Measurements from ENCODE around the gene COL3A1.

The COL3A1 gene

DNA sequence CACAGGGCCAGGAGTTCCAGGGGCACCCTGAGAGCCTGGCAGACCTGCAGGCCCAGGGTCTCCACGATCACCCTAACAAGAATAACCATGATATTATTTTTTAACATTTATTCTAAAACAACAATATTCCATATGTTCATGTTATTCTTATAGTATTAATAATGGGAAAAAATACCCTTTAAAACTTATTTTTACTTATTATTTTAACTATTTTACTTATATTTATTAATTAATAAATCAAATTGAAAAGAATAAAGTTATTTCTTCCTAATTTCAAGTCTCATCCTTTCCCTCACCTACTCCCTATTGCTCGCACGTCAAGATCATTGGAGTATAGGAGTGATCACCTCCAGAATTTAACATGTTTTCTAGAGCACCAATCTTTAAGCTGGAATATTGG, 71.7 kb downstream of the COL3A1 start:
- Histone ChIP-seq H3K36me3 (no peaks in the 10 kb centered on the region), H3K4me3 (no peak overlapping the region), H3K4me2 (no peak overlapping the region), H3K9ac (no peak overlapping the region), H3K27me3 (no peaks in the 10 kb centered on the region), H3K27ac (no peak overlapping the region), H4K20me1 (no peaks in the 10 kb centered on the region), H3K9me3 (no peaks in the 10 kb centered on the region), H3K4me1 (no peaks in the 10 kb centered on the region)
- TF ChIP-seq Cebpa-rat (IDR thresholded peaks at IDR 0.05) = no peak

GRCh38 chr2:189046320-189046719, 72.1 kb downstream of the COL3A1 start:
- no peak overlapping the region for H3K4me3 ChIP-seq

DNA sequence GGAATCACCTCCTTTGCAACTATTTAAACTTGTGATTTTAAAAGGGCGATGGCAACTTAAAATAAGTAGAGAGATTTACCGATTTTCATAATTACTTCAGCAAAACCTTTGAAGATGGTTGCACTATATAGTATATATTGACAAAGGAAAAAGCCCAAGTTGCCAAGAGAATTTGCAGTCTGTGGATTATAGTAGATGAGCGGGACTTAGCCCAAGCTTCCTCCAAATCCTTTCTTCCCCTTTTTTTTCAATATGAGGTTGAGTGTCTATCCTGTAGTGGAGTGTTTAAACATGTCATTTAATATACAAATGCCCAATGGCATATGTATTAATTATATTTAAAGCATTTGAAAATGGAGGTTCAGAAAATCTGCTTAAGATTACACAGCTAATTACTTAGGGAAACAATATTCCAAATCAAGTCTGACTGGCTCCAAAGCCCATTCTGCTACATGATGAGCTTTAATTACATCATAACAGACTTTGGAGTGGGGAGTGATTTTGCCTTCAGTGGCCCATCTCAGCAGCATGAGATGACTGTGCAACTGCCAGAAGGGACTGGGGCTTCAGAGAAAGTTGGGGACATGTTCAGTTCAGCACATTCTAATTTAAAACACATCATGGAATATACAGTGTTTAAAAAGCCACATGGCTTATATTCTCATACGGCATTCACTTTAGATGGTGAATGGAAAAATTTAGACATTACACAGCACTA, 73.2 kb downstream of the COL3A1 start:
- Histone ChIP-seq H3K27me3 (no peaks in the 10 kb centered on the region), H3K4me3 (no peak overlapping the region), H3K9me3 (no peaks in the 10 kb centered on the region), H3K4me1 (no peaks in the 10 kb centered on the region), H3K9ac (no peak overlapping the region), H3K4me2 (no peak overlapping the region), H4K20me1 (no peaks in the 10 kb centered on the region), H3K36me3 (no peaks in the 10 kb centered on the region), H3K27ac (no peak overlapping the region)
- TF ChIP-seq Cebpa-rat (IDR thresholded peaks at IDR 0.05) = no peak

More at GRCh38 chr2:189046320-189046719, 72.1 kb downstream of the COL3A1 start:
- H3K27me3 ChIP-seq = no peaks in the 10 kb centered on the region
- H3K27ac ChIP-seq = no peak overlapping the region
- no peak overlapping the region for H3K4me2 ChIP-seq
- H4K20me1 ChIP-seq = no peaks in the 10 kb centered on the region
- H3K9ac ChIP-seq = no peak overlapping the region
- H3K9me3 ChIP-seq = no peaks in the 10 kb centered on the region
- no peaks in the 10 kb centered on the region for H3K4me1 ChIP-seq
- no peaks in the 10 kb centered on the region for H3K36me3 ChIP-seq
- no peak for TF ChIP-seq Cebpa-rat (IDR thresholded peaks at IDR 0.05)

- TF ChIP-seq Cebpa-rat (IDR thresholded peaks at IDR 0.05) = no peak
- Histone ChIP-seq H3K4me3 (no peak overlapping the region), H4K20me1 (no peaks in the 10 kb centered on the region), H3K27me3 (no peaks in the 10 kb centered on the region), H3K4me1 (no peaks in the 10 kb centered on the region), H3K36me3 (no peaks in the 10 kb centered on the region), H3K9ac (no peak overlapping the region), H3K27ac (no peak overlapping the region), H3K4me2 (no peak overlapping the region), H3K9me3 (no peaks in the 10 kb centered on the region)
Observed at GRCh38 chr2:189048189-189048588, 74.0 kb downstream of the COL3A1 start.

DNA sequence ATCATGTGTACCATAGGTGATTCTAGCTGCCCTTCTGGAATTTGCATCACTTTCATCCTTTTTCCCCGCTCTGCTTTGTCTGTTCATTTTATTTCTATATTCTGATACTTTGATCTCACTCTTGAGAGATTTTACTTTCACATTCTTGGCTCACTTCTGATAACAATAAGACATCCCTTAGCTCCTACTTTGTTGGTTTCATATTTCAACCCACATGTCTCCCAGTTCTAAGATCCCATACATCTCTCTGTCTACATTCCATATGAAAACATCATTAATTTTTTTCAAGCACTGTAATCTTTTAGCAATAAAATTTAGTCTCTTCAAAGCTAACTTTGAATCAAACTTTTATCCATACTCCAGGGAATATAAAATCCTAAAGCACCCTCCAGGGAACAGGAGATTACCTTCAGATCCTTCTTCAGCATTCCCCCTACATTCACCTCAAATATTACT, 75.6 kb downstream of the COL3A1 start:
- Histone ChIP-seq H3K4me3 (no peak overlapping the region), H3K9me3 (no peaks in the 10 kb centered on the region), H3K36me3 (no peaks in the 10 kb centered on the region), H3K27me3 (no peaks in the 10 kb centered on the region), H3K4me2 (no peak overlapping the region), H3K4me1 (no peaks in the 10 kb centered on the region), H3K27ac (no peak overlapping the region), H3K9ac (no peak overlapping the region), H4K20me1 (no peaks in the 10 kb centered on the region)
- no peak for TF ChIP-seq Cebpa-rat (IDR thresholded peaks at IDR 0.05)

DNA sequence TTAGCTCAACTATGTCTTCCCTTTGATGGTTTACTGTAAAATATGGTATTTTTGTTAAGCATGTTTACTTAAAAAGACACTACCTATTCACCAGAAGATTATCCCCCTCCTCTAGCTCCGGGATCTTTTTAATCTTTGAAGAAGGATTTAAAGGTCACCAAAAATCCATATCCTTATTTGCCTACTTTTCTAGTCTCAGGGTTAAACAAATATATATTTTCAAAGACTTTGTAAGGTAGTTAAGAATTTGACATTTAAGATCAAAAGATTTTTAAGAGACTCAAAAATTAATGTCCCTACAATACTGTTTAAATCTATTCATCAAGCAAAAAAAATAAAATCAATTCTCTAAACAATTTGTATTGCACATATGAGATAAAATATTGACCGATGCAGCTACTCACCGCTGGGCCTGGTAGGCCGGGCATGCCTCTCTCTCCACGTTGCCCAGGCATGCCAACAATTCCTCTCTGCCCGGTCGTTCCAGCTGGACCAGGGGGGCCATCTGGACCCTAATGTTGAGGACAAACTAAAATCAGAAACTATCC, 76.1 kb downstream of the COL3A1 start:
- Histone ChIP-seq H3K27ac (no peak overlapping the region), H4K20me1 (no peaks in the 10 kb centered on the region), H3K4me1 (no peaks in the 10 kb centered on the region), H3K36me3 (no peaks in the 10 kb centered on the region), H3K4me3 (no peak overlapping the region), H3K9ac (no peak overlapping the region), H3K9me3 (no peaks in the 10 kb centered on the region), H3K4me2 (no peak overlapping the region), H3K27me3 (no peaks in the 10 kb centered on the region)
- no peak for TF ChIP-seq Cebpa-rat (IDR thresholded peaks at IDR 0.05)

DNA sequence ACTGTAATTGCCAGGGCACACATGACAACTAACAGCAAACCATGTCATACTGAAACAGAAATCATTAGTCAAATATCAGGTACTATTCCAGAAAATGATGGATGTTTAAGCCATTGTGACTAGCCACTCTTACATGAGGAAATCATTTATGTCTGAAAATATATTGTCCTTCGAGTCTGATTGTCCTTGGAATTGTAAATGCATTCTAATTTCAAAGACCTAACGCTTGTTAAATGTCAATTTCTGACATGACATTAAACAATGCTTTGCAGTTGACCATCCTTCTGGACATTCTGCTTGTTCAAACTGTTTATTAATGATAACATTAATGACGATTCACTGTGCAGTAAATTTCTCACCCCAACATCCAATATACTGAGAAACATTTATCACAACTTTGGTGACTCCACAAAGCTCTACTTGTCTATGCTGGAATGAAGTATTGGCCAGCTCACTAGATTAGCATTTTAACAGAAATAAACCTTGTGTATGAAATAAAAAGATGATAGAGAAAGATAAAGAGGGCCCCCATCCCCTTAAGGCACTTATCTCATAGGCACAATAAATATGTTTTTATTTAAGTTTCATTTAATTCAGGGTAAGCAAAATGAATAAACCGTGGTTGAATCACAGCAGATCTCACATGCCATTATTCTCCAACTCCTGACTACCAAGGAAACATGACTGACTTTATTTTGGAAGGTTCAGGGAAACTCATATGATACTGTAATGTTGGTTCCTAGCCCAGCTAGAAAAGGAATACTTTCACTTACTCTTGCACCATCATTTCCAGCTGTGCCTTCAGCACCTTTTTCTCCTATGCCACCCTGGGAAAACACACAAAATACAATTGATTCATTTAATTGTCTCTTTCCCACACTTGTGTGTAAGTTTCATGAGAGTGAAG, 82.3 kb downstream of the COL3A1 start:
- Histone ChIP-seq H3K9me3 (no peaks in the 10 kb centered on the region), H3K27me3 (no peaks in the 10 kb centered on the region), H4K20me1 (no peaks in the 10 kb centered on the region), H3K4me3 (no peak overlapping the region), H3K9ac (no peak overlapping the region), H3K4me2 (no peak overlapping the region), H3K4me1 (no peaks in the 10 kb centered on the region), H3K27ac (no peak overlapping the region), H3K36me3 (no peaks in the 10 kb centered on the region)
- TF ChIP-seq Cebpa-rat (IDR thresholded peaks at IDR 0.05) = no peak

DNA sequence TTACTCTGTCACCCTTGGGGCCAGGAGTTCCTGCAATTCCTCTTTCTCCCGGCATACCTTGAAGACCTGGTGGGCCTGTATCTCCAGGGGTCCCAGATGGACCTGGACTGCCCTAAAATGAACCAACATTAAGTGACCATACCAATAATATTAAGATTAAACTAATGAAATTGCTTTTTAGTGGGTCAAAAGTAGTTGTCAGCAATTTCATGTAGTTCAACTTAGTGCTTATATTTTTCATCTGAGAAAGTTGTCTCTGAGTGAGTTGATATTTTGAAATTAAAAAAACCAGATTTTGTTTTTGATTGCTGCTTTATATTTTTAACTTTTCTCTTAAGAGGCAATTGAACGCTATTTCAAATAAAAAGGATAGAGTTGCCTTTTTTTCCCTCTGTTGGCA, 83.1 kb downstream of the COL3A1 start:
- Histone ChIP-seq H3K9ac (no peak overlapping the region), H3K9me3 (no peaks in the 10 kb centered on the region), H4K20me1 (no peaks in the 10 kb centered on the region), H3K36me3 (no peaks in the 10 kb centered on the region), H3K4me2 (no peak overlapping the region), H3K27me3 (no peaks in the 10 kb centered on the region), H3K27ac (no peak overlapping the region), H3K4me3 (no peak overlapping the region), H3K4me1 (no peaks in the 10 kb centered on the region)
- TF ChIP-seq Cebpa-rat (IDR thresholded peaks at IDR 0.05) = no peak

GRCh38 chr2:189060096-189060642, 86.0 kb downstream of the COL3A1 start:
- Histone ChIP-seq H3K4me2 (no peak overlapping the region), H3K9me3 (no peaks in the 10 kb centered on the region), H3K27me3 (no peaks in the 10 kb centered on the region), H3K4me3 (no peak overlapping the region), H4K20me1 (no peaks in the 10 kb centered on the region), H3K4me1 (no peaks in the 10 kb centered on the region), H3K36me3 (no peaks in the 10 kb centered on the region), H3K27ac (no peak overlapping the region), H3K9ac (no peak overlapping the region)
- TF ChIP-seq Cebpa-rat (IDR thresholded peaks at IDR 0.05) = no peak

Measured in BLaER1 (cell line).